ENCODE results near the gene MBD3L3.
"Not testable (repeated sequence)": the region's sequence is repeated elsewhere in the genome, so short reads cannot be mapped to it uniquely, and the experiment has no call there.

DNA sequence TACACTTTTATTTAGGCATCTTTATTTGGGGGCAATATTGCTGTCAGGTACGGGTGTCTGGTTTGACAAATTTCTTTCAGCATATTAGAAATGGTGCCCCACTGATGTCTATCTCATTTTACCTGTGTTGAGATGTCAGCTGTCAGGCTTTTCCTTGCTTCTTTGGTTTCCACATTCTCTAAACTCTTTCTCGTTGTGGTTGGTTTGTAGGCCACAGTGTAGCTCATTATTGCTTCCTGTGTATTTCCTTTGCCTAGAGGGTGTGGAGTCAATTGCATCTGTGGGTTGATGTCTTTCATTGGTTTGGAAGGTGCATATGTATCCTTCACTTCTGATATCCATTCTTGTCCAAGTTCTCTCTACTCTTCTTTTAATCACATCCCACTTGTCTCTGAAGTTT is 1.5 kb upstream of the MBD3L3 start:
- TF ChIP-seq, protein P1, sequence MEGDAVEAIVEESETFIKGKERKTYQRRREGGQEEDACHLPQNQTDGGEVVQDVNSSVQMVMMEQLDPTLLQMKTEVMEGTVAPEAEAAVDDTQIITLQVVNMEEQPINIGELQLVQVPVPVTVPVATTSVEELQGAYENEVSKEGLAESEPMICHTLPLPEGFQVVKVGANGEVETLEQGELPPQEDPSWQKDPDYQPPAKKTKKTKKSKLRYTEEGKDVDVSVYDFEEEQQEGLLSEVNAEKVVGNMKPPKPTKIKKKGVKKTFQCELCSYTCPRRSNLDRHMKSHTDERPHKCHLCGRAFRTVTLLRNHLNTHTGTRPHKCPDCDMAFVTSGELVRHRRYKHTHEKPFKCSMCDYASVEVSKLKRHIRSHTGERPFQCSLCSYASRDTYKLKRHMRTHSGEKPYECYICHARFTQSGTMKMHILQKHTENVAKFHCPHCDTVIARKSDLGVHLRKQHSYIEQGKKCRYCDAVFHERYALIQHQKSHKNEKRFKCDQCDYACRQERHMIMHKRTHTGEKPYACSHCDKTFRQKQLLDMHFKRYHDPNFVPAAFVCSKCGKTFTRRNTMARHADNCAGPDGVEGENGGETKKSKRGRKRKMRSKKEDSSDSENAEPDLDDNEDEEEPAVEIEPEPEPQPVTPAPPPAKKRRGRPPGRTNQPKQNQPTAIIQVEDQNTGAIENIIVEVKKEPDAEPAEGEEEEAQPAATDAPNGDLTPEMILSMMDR (conservative IDR thresholded peaks at IDR 0.05; ENCODE audit: low read depth, low read length): not testable (repeated sequence)
- not testable (repeated sequence) for TF ChIP-seq EZH2 (IDR thresholded peaks at IDR 0.05; ENCODE audit: low read length, unreplicated experiment)
